Measurements from ENCODE around the gene TCF23. TPM values are rescaled to one million over a fixed set of nuclear protein-coding genes. Genes with fewer than 3 reads are reported as not detected.

The TCF23 gene
- total and polyA plus RNA-seq, 2 of the 8 experiments (the other 6 are each of a cell fraction or from before 2014, with no cell fraction given), result 0.02 TPM; not detected in 1

GRCh38 chr2:27145682-27146081 lies 3.1 kb upstream of the TCF23 start:
- ChIA-PET CTCF (ENCODE audit: partially characterized antibody) (interaction anchor here (1.4 to 1.7 kb wide), 3 partner anchors 12 to 46 kb away, joined by 3 to 6 read pairs (median 6); no protein-coding TSS in a partner anchor), POLR2A (ENCODE audit: partially characterized antibody) (interaction anchor here (0.8 to 1.1 kb wide), 2 partner anchors 9 to 19 kb away, joined by 4 to 5 read pairs; no protein-coding TSS in a partner anchor)
- Histone ChIP-seq H3K4ac (replicated peaks; ENCODE audit: insufficient read length, low read depth, low read length) (no peak overlapping the region), H4K5ac (ENCODE audit: insufficient read length, low read depth, low read length) (no peak overlapping the region), H3K79me1 (ENCODE audit: low read depth, low read length) (no peaks in the 10 kb centered on the region), H2AFZ (ENCODE audit: low read length) (no peak overlapping the region), H3K36me3 (ENCODE audit: control insufficient read depth in 2 of 4, insufficient read depth in 4 of 4, low read length in 3 of 4) (no peaks in the 10 kb centered on the region), H4K91ac (replicated peaks; ENCODE audit: insufficient read length, low read length) (no peak overlapping the region), H3K56ac (replicated peaks; ENCODE audit: insufficient read length, low read depth, low read length) (no peak overlapping the region), H3K4me3 (ENCODE audit: extremely low read depth in 1 of 4, insufficient read depth in 2 of 4, low read depth in 3 of 4, low read length in 4 of 4) (no peak overlapping the region), H2BK12ac (ENCODE audit: low read depth, low read length) (no peak overlapping the region), H3K4me2 (ENCODE audit: insufficient read depth in 1 of 2, low read depth in 2 of 2, low read length in 2 of 2) (no peak overlapping the region), H4K8ac (ENCODE audit: extremely low read depth, insufficient read depth, low read length) (no peak overlapping the region), H3K79me2 (ENCODE audit: control insufficient read depth in 1 of 2, insufficient read depth in 2 of 2, low read length in 2 of 2) (no peaks in the 10 kb centered on the region), H3K14ac (ENCODE audit: insufficient read length) (no peak overlapping the region), H3K27me3 (replicated peaks in 1 of 4; ENCODE audit: control insufficient read depth in 3 of 4, extremely low read depth in 1 of 4, insufficient read depth in 3 of 4, low read length in 3 of 4) (no peaks in the 10 kb centered on the region), H2BK120ac (replicated peaks; ENCODE audit: low read depth, low read length) (no peak overlapping the region), H3K4me1 (replicated peaks in 1 of 4; ENCODE audit: control insufficient read depth in 3 of 4, insufficient read depth in 4 of 4, low read length in 3 of 4) (no peaks in the 10 kb centered on the region; a peak in 1 of 7 replicates), H3K23ac (ENCODE audit: insufficient read length) (no peak overlapping the region), H3K9ac (replicated peaks in 1 of 4; ENCODE audit: extremely low read depth in 1 of 4, low read depth in 3 of 4, low read length in 3 of 4) (no peak overlapping the region), H3K18ac (ENCODE audit: extremely low read depth, low read length) (no peak overlapping the region), H4K20me1 (replicated peaks in 1 of 2; ENCODE audit: control insufficient read depth in 1 of 2, insufficient read depth in 2 of 2, low read length in 2 of 2) (no peaks in the 10 kb centered on the region), H2AK5ac (ENCODE audit: low read depth, low read length) (no peak overlapping the region), H2BK20ac (ENCODE audit: low read length) (no peak overlapping the region), H2BK5ac (ENCODE audit: low read depth, low read length) (no peak overlapping the region), H3K23me2 (ENCODE audit: low read depth, low read length) (no peaks in the 10 kb centered on the region), H3K9me3 (ENCODE audit: insufficient read depth in 2 of 2, low read depth in 1 of 2, low read length in 1 of 2) (no peaks in the 10 kb centered on the region), H2BK15ac (ENCODE audit: low read length) (no peak overlapping the region), H3K27ac (ENCODE audit: low read depth, low read length) (no peak overlapping the region)
- no peak for FAIRE-seq
- WGBS, 2 experiments (ENCODE audit: extremely low coverage in 1 of 2, insufficient coverage in 1 of 2, insufficient read length in 1 of 2, insufficient replicate concordance in 2 of 2, low coverage in 1 of 2, low lambda C conversion rate in 2 of 2, missing lambda C conversion rate in 1 of 2), result 82% methylated on average over 2 of the region's 2 CpGs; no CpG with 5 or more reads in 1 of the 2 experiments
- DNase-seq (ENCODE audit: low read depth in 1 of 2, low spot score in 2 of 2), result no peak
- no peak for TF ChIP-seq CHD1 (IDR thresholded peaks at IDR 0.05; ENCODE audit: low read depth, low read length)
- no peak for TF ChIP-seq MAFK (IDR thresholded peaks at IDR 0.05; ENCODE audit: low read depth, low read length)
- no peak for TF ChIP-seq RXRA (IDR thresholded peaks at IDR 0.05; ENCODE audit: insufficient read depth, low read depth, low read length)
- no peak for TF ChIP-seq BRCA1 (IDR thresholded peaks at IDR 0.05; ENCODE audit: low read depth, low read length)
- no peak for TF ChIP-seq NANOG (IDR thresholded peaks at IDR 0.05; ENCODE audit: insufficient read depth, low read depth, low read length, poor library complexity, severe bottlenecking)
- no peak for TF ChIP-seq CBX8 (IDR thresholded peaks at IDR 0.05; ENCODE audit: borderline replicate concordance, low read depth, low read length)
- no peak for TF ChIP-seq POLR2A (IDR thresholded peaks at IDR 0.05; ENCODE audit: control extremely low read depth in 1 of 2, low read depth in 2 of 2, low read length in 2 of 2)
- TF ChIP-seq CBX5 (IDR thresholded peaks at IDR 0.05; ENCODE audit: low read depth, low read length), result no peak
- no peak for TF ChIP-seq JUND (IDR thresholded peaks at IDR 0.05; ENCODE audit: low read length)
- TF ChIP-seq E2F6 (IDR thresholded peaks at IDR 0.05), result no peak
- no peak for TF ChIP-seq USF2 (IDR thresholded peaks at IDR 0.05; ENCODE audit: low read length)
- no peak for TF ChIP-seq BCL11A (IDR thresholded peaks at IDR 0.05; ENCODE audit: low read depth in 2 of 2, low read length in 2 of 2)
- no peak for TF ChIP-seq SP1 (IDR thresholded peaks at IDR 0.05; ENCODE audit: low read depth, low read length)
